Stimulated activated memory B cell treated with anti-CD40 and anti-IgM and Interleukin-4, amounts not matched to agents 10 μg/mL and 1 μg/mL and 100 μg/mL, for 72 hours (primary cell): ENCODE data around the gene CRISP1.

Experiments
- ATAC-seq: fragments of 150-1000 bp; cut with Tn5 transposase; 2 replicates; pipeline ENCODE4 v1.10.0; 2021
- H3K27ac Mint-ChIP-seq: one replicate; pipeline ENCODE4 v1.8.0; 2022; ENCODE audit warnings: mild to moderate bottlenecking, mixed read lengths
- H3K27me3 Mint-ChIP-seq: one replicate; pipeline ENCODE4 v1.8.0; 2022; ENCODE audit warnings: mixed read lengths
- H3K36me3 Mint-ChIP-seq: one replicate; pipeline ENCODE4 v1.8.0; 2022; ENCODE audit warnings: mixed read lengths
- H3K4me1 Mint-ChIP-seq: one replicate; pipeline ENCODE4 v1.8.0; 2022; ENCODE audit warnings: mixed read lengths
- H3K4me3 Mint-ChIP-seq: one replicate; pipeline ENCODE4 v1.8.0; 2022; ENCODE audit warnings: mild to moderate bottlenecking, moderate library complexity, mixed read lengths
- H3K9me3 Mint-ChIP-seq: one replicate; pipeline ENCODE4 v1.8.0; 2022; ENCODE audit warnings: mixed read lengths

Gene CRISP1

GRCh38 chr6:49856282-49856681 is 10.1 kb downstream of the CRISP1 start:
- ATAC-seq: no peak
- H3K9me3 Mint-ChIP-seq: peaks cover 9% of the 10 kb centered on the region
- no peaks in the 10 kb centered on the region for H3K36me3 Mint-ChIP-seq
- H3K27ac Mint-ChIP-seq: no peak overlapping the region
- H3K4me3 Mint-ChIP-seq: no peak overlapping the region
- H3K4me1 Mint-ChIP-seq: no peaks in the 10 kb centered on the region
- H3K27me3 Mint-ChIP-seq: no peaks in the 10 kb centered on the region

- H3K4me1 Mint-ChIP-seq: no peaks in the 10 kb centered on the region
- H3K27ac Mint-ChIP-seq: no peak overlapping the region
- H3K27me3 Mint-ChIP-seq: no peaks in the 10 kb centered on the region
- H3K4me3 Mint-ChIP-seq: no peak overlapping the region
- no peak for ATAC-seq
- H3K36me3 Mint-ChIP-seq: no peaks in the 10 kb centered on the region
- H3K9me3 Mint-ChIP-seq: peaks cover 9% of the 10 kb centered on the region
Observed at GRCh38 chr6:49855221-49855620, 11.1 kb downstream of the CRISP1 start.

- no peaks in the 10 kb centered on the region for H3K9me3 Mint-ChIP-seq
- no peak for ATAC-seq
- no peak overlapping the region for H3K27ac Mint-ChIP-seq
- H3K4me1 Mint-ChIP-seq: no peaks in the 10 kb centered on the region
- no peaks in the 10 kb centered on the region for H3K27me3 Mint-ChIP-seq
- no peak overlapping the region for H3K4me3 Mint-ChIP-seq
- H3K36me3 Mint-ChIP-seq: no peaks in the 10 kb centered on the region
Observed at GRCh38 chr6:49852975-49853374, 13.4 kb downstream of the CRISP1 start.

GRCh38 chr6:49849213-49849907 is 17.0 kb downstream of the CRISP1 start:
- no peak overlapping the region for H3K4me3 Mint-ChIP-seq

GRCh38 chr6:49847673-49848072 is 18.7 kb downstream of the CRISP1 start:
- Mint-ChIP-seq H3K27ac (no peak overlapping the region), H3K9me3 (no peaks in the 10 kb centered on the region), H3K4me1 (no peaks in the 10 kb centered on the region), H3K27me3 (no peaks in the 10 kb centered on the region), H3K36me3 (no peaks in the 10 kb centered on the region), H3K4me3 (no peak overlapping the region)
- ATAC-seq: no peak

More at GRCh38 chr6:49849213-49849907, 17.0 kb downstream of the CRISP1 start:
- H3K9me3 Mint-ChIP-seq: no peaks in the 10 kb centered on the region
- no peaks in the 10 kb centered on the region for H3K4me1 Mint-ChIP-seq
- H3K36me3 Mint-ChIP-seq: no peaks in the 10 kb centered on the region
- ATAC-seq: no peak
- no peak overlapping the region for H3K27ac Mint-ChIP-seq
- no peaks in the 10 kb centered on the region for H3K27me3 Mint-ChIP-seq

GRCh38 chr6:49847014-49847413 is 19.3 kb downstream of the CRISP1 start:
- Mint-ChIP-seq H3K9me3 (no peaks in the 10 kb centered on the region), H3K27ac (no peak overlapping the region), H3K4me3 (no peak overlapping the region), H3K27me3 (no peaks in the 10 kb centered on the region), H3K36me3 (no peaks in the 10 kb centered on the region), H3K4me1 (no peaks in the 10 kb centered on the region)
- no peak for ATAC-seq

- Mint-ChIP-seq H3K4me3 (no peak overlapping the region), H3K9me3 (no peaks in the 10 kb centered on the region), H3K36me3 (no peaks in the 10 kb centered on the region), H3K27me3 (no peaks in the 10 kb centered on the region), H3K4me1 (no peaks in the 10 kb centered on the region), H3K27ac (no peak overlapping the region)
- no peak for ATAC-seq
Observed at GRCh38 chr6:49841424-49841823, 24.9 kb downstream of the CRISP1 start.

GRCh38 chr6:49839957-49840356 is 26.4 kb downstream of the CRISP1 start:
- Mint-ChIP-seq H3K36me3 (no peaks in the 10 kb centered on the region), H3K27ac (no peak overlapping the region), H3K27me3 (no peaks in the 10 kb centered on the region), H3K4me1 (no peaks in the 10 kb centered on the region), H3K9me3 (no peaks in the 10 kb centered on the region), H3K4me3 (no peak overlapping the region)
- no peak for ATAC-seq

GRCh38 chr6:49839162-49839561 is 27.2 kb downstream of the CRISP1 start:
- H3K27me3 Mint-ChIP-seq: no peaks in the 10 kb centered on the region
- H3K4me1 Mint-ChIP-seq: no peaks in the 10 kb centered on the region
- no peak overlapping the region for H3K4me3 Mint-ChIP-seq
- H3K9me3 Mint-ChIP-seq: no peaks in the 10 kb centered on the region
- no peak overlapping the region for H3K27ac Mint-ChIP-seq
- ATAC-seq: no peak
- no peaks in the 10 kb centered on the region for H3K36me3 Mint-ChIP-seq

GRCh38 chr6:49835140-49835539 is 31.2 kb downstream of the CRISP1 start:
- no peak for ATAC-seq
- Mint-ChIP-seq H3K9me3 (peaks cover 2% of the 10 kb centered on the region), H3K4me3 (no peak overlapping the region), H3K4me1 (no peaks in the 10 kb centered on the region), H3K27ac (no peak overlapping the region), H3K27me3 (no peaks in the 10 kb centered on the region), H3K36me3 (no peaks in the 10 kb centered on the region)

- H3K4me1 Mint-ChIP-seq: no peaks in the 10 kb centered on the region
- no peak overlapping the region for H3K27ac Mint-ChIP-seq
- H3K4me3 Mint-ChIP-seq: no peak overlapping the region
- no peaks in the 10 kb centered on the region for H3K36me3 Mint-ChIP-seq
- peaks cover 4% of the 10 kb centered on the region for H3K9me3 Mint-ChIP-seq
- ATAC-seq: no peak
- H3K27me3 Mint-ChIP-seq: no peaks in the 10 kb centered on the region
Observed at GRCh38 chr6:49833386-49833785, 32.9 kb downstream of the CRISP1 start.

- Mint-ChIP-seq H3K9me3 (peaks cover 4% of the 10 kb centered on the region), H3K36me3 (no peaks in the 10 kb centered on the region), H3K4me3 (no peak overlapping the region), H3K27me3 (no peaks in the 10 kb centered on the region), H3K27ac (no peak overlapping the region), H3K4me1 (no peaks in the 10 kb centered on the region)
- ATAC-seq: no peak
Observed at GRCh38 chr6:49826743-49827406, 39.5 kb downstream of the CRISP1 start.

GRCh38 chr6:49815166-49815565 is 51.2 kb downstream of the CRISP1 start:
- ATAC-seq: no peak
- no peak overlapping the region for H3K4me3 Mint-ChIP-seq
- peaks cover 9% of the 10 kb centered on the region for H3K9me3 Mint-ChIP-seq
- no peaks in the 10 kb centered on the region for H3K27me3 Mint-ChIP-seq
- H3K4me1 Mint-ChIP-seq: no peaks in the 10 kb centered on the region
- H3K36me3 Mint-ChIP-seq: no peaks in the 10 kb centered on the region
- H3K27ac Mint-ChIP-seq: no peak overlapping the region

GRCh38 chr6:49813248-49813647 is 53.1 kb downstream of the CRISP1 start:
- no peaks in the 10 kb centered on the region for H3K27me3 Mint-ChIP-seq

GRCh38 chr6:49806145-49806544 is 60.2 kb downstream of the CRISP1 start:
- Mint-ChIP-seq H3K27me3 (no peaks in the 10 kb centered on the region), H3K4me1 (no peaks in the 10 kb centered on the region), H3K9me3 (peaks cover 11% of the 10 kb centered on the region), H3K36me3 (no peaks in the 10 kb centered on the region), H3K27ac (no peak overlapping the region), H3K4me3 (no peak overlapping the region)
- ATAC-seq: no peak

More at GRCh38 chr6:49813248-49813647, 53.1 kb downstream of the CRISP1 start:
- no peak for ATAC-seq
- Mint-ChIP-seq H3K4me3 (no peak overlapping the region), H3K27ac (no peak overlapping the region), H3K4me1 (no peaks in the 10 kb centered on the region), H3K36me3 (no peaks in the 10 kb centered on the region), H3K9me3 (peaks cover 13% of the 10 kb centered on the region)

GRCh38 chr6:49805246-49805645 is 61.1 kb downstream of the CRISP1 start:
- Mint-ChIP-seq H3K4me3 (no peak overlapping the region), H3K27me3 (no peaks in the 10 kb centered on the region), H3K27ac (no peak overlapping the region), H3K9me3 (peaks cover 7% of the 10 kb centered on the region), H3K36me3 (no peaks in the 10 kb centered on the region), H3K4me1 (no peaks in the 10 kb centered on the region)
- no peak for ATAC-seq
